ENCODE data around the gene CENPN.

The CENPN gene

GRCh38 chr16:81053761-81054160, 46.7 kb downstream of the CENPN start:
- TF ChIP-seq JUND (IDR thresholded peaks at IDR 0.05; ENCODE audit: low read depth): no peak
- DNase-seq (ENCODE audit: low read depth in 1 of 2, low spot score in 1 of 2): peak in 1 of 2 experiments; percentile 46
- in situ Hi-C loops (cut with HindIII; ENCODE audit: low pct_unique_long_range_greater_than_20kb, low sequenced_read_pairs): no loop called here

GRCh38 chr16:81060576-81061306, 53.7 kb downstream of the CENPN start:
- in situ Hi-C loops (cut with HindIII; ENCODE audit: low pct_unique_long_range_greater_than_20kb, low sequenced_read_pairs): no loop called here
- TF ChIP-seq JUND (IDR thresholded peaks at IDR 0.05; ENCODE audit: low read depth): no peak
- no peak for DNase-seq (ENCODE audit: low read depth in 1 of 2, low spot score in 1 of 2)

- TF ChIP-seq JUND (IDR thresholded peaks at IDR 0.05; ENCODE audit: low read depth): no peak
- DNase-seq (ENCODE audit: low read depth in 1 of 2, low spot score in 1 of 2): no peak
- in situ Hi-C loops (cut with HindIII; ENCODE audit: low pct_unique_long_range_greater_than_20kb, low sequenced_read_pairs): no loop called here
Observed at GRCh38 chr16:81061307-81061640, 54.3 kb downstream of the CENPN start.

- DNase-seq (ENCODE audit: low read depth in 1 of 2, low spot score in 1 of 2): no peak
- TF ChIP-seq JUND (IDR thresholded peaks at IDR 0.05; ENCODE audit: low read depth): no peak
- in situ Hi-C loops (cut with HindIII; ENCODE audit: low pct_unique_long_range_greater_than_20kb, low sequenced_read_pairs): no loop called here
Observed at GRCh38 chr16:81061871-81062608, 55.0 kb downstream of the CENPN start.

GRCh38 chr16:81066681-81067080, 59.7 kb downstream of the CENPN start:
- no peak for DNase-seq (ENCODE audit: low read depth in 1 of 2, low spot score in 1 of 2)
- no peak for TF ChIP-seq JUND (IDR thresholded peaks at IDR 0.05; ENCODE audit: low read depth)
- in situ Hi-C loops (cut with HindIII; ENCODE audit: low pct_unique_long_range_greater_than_20kb, low sequenced_read_pairs): no loop called here

- in situ Hi-C loops (cut with HindIII; ENCODE audit: low pct_unique_long_range_greater_than_20kb, low sequenced_read_pairs): no loop called here
- no peak for TF ChIP-seq JUND (IDR thresholded peaks at IDR 0.05; ENCODE audit: low read depth)
- DNase-seq (ENCODE audit: low read depth in 1 of 2, low spot score in 1 of 2): no peak
Observed at GRCh38 chr16:81067166-81067565, 60.2 kb downstream of the CENPN start.

GRCh38 chr16:81069063-81069462, 62.0 kb downstream of the CENPN start:
- in situ Hi-C loops (cut with HindIII; ENCODE audit: low pct_unique_long_range_greater_than_20kb, low sequenced_read_pairs): no loop called here
- DNase-seq (ENCODE audit: low read depth in 1 of 2, low spot score in 1 of 2): no peak

GRCh38 chr16:81070979-81071378, 64.0 kb downstream of the CENPN start:
- in situ Hi-C loops (cut with HindIII; ENCODE audit: low pct_unique_long_range_greater_than_20kb, low sequenced_read_pairs): no loop called here
- no peak for DNase-seq (ENCODE audit: low read depth in 1 of 2, low spot score in 1 of 2)
- TF ChIP-seq JUND (IDR thresholded peaks at IDR 0.05; ENCODE audit: low read depth): no peak

More at GRCh38 chr16:81069063-81069462, 62.0 kb downstream of the CENPN start:
- no peak for TF ChIP-seq JUND (IDR thresholded peaks at IDR 0.05; ENCODE audit: low read depth)

GRCh38 chr16:81071805-81072204, 64.8 kb downstream of the CENPN start:
- DNase-seq (ENCODE audit: low read depth in 1 of 2, low spot score in 1 of 2): no peak
- in situ Hi-C loops (cut with HindIII; ENCODE audit: low pct_unique_long_range_greater_than_20kb, low sequenced_read_pairs): no loop called here
- no peak for TF ChIP-seq JUND (IDR thresholded peaks at IDR 0.05; ENCODE audit: low read depth)

- in situ Hi-C loops (cut with HindIII; ENCODE audit: low pct_unique_long_range_greater_than_20kb, low sequenced_read_pairs): no loop called here
- TF ChIP-seq JUND (IDR thresholded peaks at IDR 0.05; ENCODE audit: low read depth): no peak
- DNase-seq (ENCODE audit: low read depth in 1 of 2, low spot score in 1 of 2): no peak
Observed at GRCh38 chr16:81073560-81074330, 66.7 kb downstream of the CENPN start.

- no peak for TF ChIP-seq JUND (IDR thresholded peaks at IDR 0.05; ENCODE audit: low read depth)
- in situ Hi-C loops (cut with HindIII; ENCODE audit: low pct_unique_long_range_greater_than_20kb, low sequenced_read_pairs): no loop called here
- DNase-seq (ENCODE audit: low read depth in 1 of 2, low spot score in 1 of 2): peak; percentile 79 to 93
Observed at GRCh38 chr16:81076566-81077075, 69.6 kb downstream of the CENPN start.

GRCh38 chr16:81077076-81077940, 70.3 kb downstream of the CENPN start, which contains the start of gene C16orf46:
TSS of gene C16orf46 (minus strand) at chr16:81077238. CDS start at chr16:81063955, 13,283 bp downstream.
- TF ChIP-seq JUND (IDR thresholded peaks at IDR 0.05; ENCODE audit: low read depth): no peak; the same call in 1 of the 2 replicates
- peak; percentile 96 to 97 for DNase-seq (ENCODE audit: low read depth in 1 of 2, low spot score in 1 of 2)
- in situ Hi-C loops (cut with HindIII; ENCODE audit: low pct_unique_long_range_greater_than_20kb, low sequenced_read_pairs): no loop called here
